ENCODE measurements around the gene TRAM2. TPM values are rescaled to one million over a fixed set of nuclear protein-coding genes. Genes with fewer than 3 reads are reported as not detected.
A peak's percentile ranks its signal among the peaks of the same experiment; 100 is the strongest.

Gene TRAM2
- total and polyA plus RNA-seq, 2 of the 8 experiments (the other 6 are each of a cell fraction or from before 2014, with no cell fraction given), result 9.0 to 21.4 TPM

GRCh38 chr6:52513464-52513863 is 63.4 kb downstream of the TRAM2 start:
- DNase-seq (ENCODE audit: low read depth in 1 of 2, low spot score in 2 of 2), result no peak
- peaks cover 0 to 12% (median 4%) of the 10 kb centered on the region in 4 experiments; a peak in 4 of 8 replicates for H3K36me3 ChIP-seq (ENCODE audit: control insufficient read depth in 2 of 4, insufficient read depth in 4 of 4, low read length in 3 of 4)
- no peaks in the 10 kb centered on the region for H4K20me1 ChIP-seq (replicated peaks in 1 of 2; ENCODE audit: control insufficient read depth in 1 of 2, insufficient read depth in 2 of 2, low read length in 2 of 2)
- H2BK15ac ChIP-seq (ENCODE audit: low read length), result no peak overlapping the region
- no peak overlapping the region for H3K23ac ChIP-seq (ENCODE audit: insufficient read length)
- no peak overlapping the region for H2BK20ac ChIP-seq (ENCODE audit: low read length)
- FAIRE-seq, result no peak
- H2AK5ac ChIP-seq (ENCODE audit: low read depth, low read length), result no peak overlapping the region
- no peak overlapping the region for H3K4ac ChIP-seq (replicated peaks; ENCODE audit: insufficient read length, low read depth, low read length)
- peaks cover 3% of the 10 kb centered on the region; the same call in 1 of the 2 replicates for H3K79me1 ChIP-seq (ENCODE audit: low read depth, low read length)
- WGBS, 2 experiments (ENCODE audit: extremely low coverage in 1 of 2, insufficient coverage in 1 of 2, insufficient read length in 1 of 2, insufficient replicate concordance in 2 of 2, low coverage in 1 of 2, low lambda C conversion rate in 2 of 2, missing lambda C conversion rate in 1 of 2), result 84% methylated on average over 2 of the region's 2 CpGs; no CpG with 5 or more reads in 1 of the 2 experiments
- no peaks in the 10 kb centered on the region for H3K27me3 ChIP-seq (replicated peaks in 1 of 4; ENCODE audit: control insufficient read depth in 3 of 4, extremely low read depth in 1 of 4, insufficient read depth in 3 of 4, low read length in 3 of 4)
- no peaks in the 10 kb centered on the region for H3K9me3 ChIP-seq (ENCODE audit: insufficient read depth in 2 of 2, low read depth in 1 of 2, low read length in 1 of 2)
- H4K5ac ChIP-seq (ENCODE audit: insufficient read length, low read depth, low read length), result no peak overlapping the region
- H3K14ac ChIP-seq (ENCODE audit: insufficient read length), result no peak overlapping the region
- TF ChIP-seq RAD21 (IDR thresholded peaks at IDR 0.05 in 1 of 2, conservative IDR thresholded peaks at IDR 0.05 in 1 of 2; ENCODE audit: low read depth in 2 of 2, low read length in 2 of 2), result 0 out of 4 replicates have a peak, but pooled peaks of 1 of the 2 experiments have one; percentile 13
- TF ChIP-seq PHF8 (conservative IDR thresholded peaks at IDR 0.05; ENCODE audit: low read depth, low read length), result no peak
- peaks cover 7 to 28% (median 15%) of the 10 kb centered on the region in 4 experiments for H3K4me1 ChIP-seq (replicated peaks in 1 of 4; ENCODE audit: control insufficient read depth in 3 of 4, insufficient read depth in 4 of 4, low read length in 3 of 4)
- no peak overlapping the region for H2AFZ ChIP-seq (ENCODE audit: low read length)
- H2BK120ac ChIP-seq (replicated peaks; ENCODE audit: low read depth, low read length), result no peak overlapping the region
- no peak overlapping the region for H3K4me3 ChIP-seq (ENCODE audit: extremely low read depth in 1 of 4, insufficient read depth in 2 of 4, low read depth in 3 of 4, low read length in 4 of 4)
- no peak overlapping the region for H3K27ac ChIP-seq (ENCODE audit: low read depth, low read length)
- H3K79me2 ChIP-seq (ENCODE audit: control insufficient read depth in 1 of 2, insufficient read depth in 2 of 2, low read length in 2 of 2), result peaks cover 0 to 3% of the 10 kb centered on the region in 2 experiments; a peak in 2 of 4 replicates
- no peak overlapping the region for H3K4me2 ChIP-seq (ENCODE audit: insufficient read depth in 1 of 2, low read depth in 2 of 2, low read length in 2 of 2)
- H3K9ac ChIP-seq (replicated peaks in 1 of 4; ENCODE audit: extremely low read depth in 1 of 4, low read depth in 3 of 4, low read length in 3 of 4), result no peak overlapping the region
- H3K23me2 ChIP-seq (ENCODE audit: low read depth, low read length), result no peaks in the 10 kb centered on the region
- ChIA-PET CTCF (ENCODE audit: partially characterized antibody) (interaction anchor here (1.0 kb wide), 1 partner anchor 9 kb away, joined by 3 read pairs; no protein-coding TSS in a partner anchor), POLR2A (ENCODE audit: partially characterized antibody) (no interaction called here)
- H3K18ac ChIP-seq (ENCODE audit: extremely low read depth, low read length), result no peak overlapping the region
- no peak overlapping the region for H4K8ac ChIP-seq (ENCODE audit: extremely low read depth, insufficient read depth, low read length)
- H2BK12ac ChIP-seq (ENCODE audit: low read depth, low read length), result no peak overlapping the region
- H2BK5ac ChIP-seq (ENCODE audit: low read depth, low read length), result no peak overlapping the region
- H3K56ac ChIP-seq (replicated peaks; ENCODE audit: insufficient read length, low read depth, low read length), result no peak overlapping the region
- no peak overlapping the region for H4K91ac ChIP-seq (replicated peaks; ENCODE audit: insufficient read length, low read length)
